ENCODE data around the gene CASP3.

CASP3 gene

GRCh38 chr4:184675018-184675417 is 25.8 kb upstream of the CASP3 start:
- Histone ChIP-seq H3K36me3 (ENCODE audit: control insufficient read depth, low read length) (peaks cover 16% of the 10 kb centered on the region), H3K27me3 (ENCODE audit: control insufficient read depth, low read length) (no peaks in the 10 kb centered on the region), H3K9me3 (ENCODE audit: control insufficient read depth, insufficient read depth, low read length) (no peaks in the 10 kb centered on the region), H3F3A (ENCODE audit: control insufficient read depth, insufficient read depth) (0 out of 2 replicates have a peak, but pooled peaks cover 2% of the 10 kb centered on the region), H3K4me2 (ENCODE audit: low read length) (no peak overlapping the region), H3K9me2 (replicated peaks; ENCODE audit: control insufficient read depth, low read length) (no peaks in the 10 kb centered on the region), H3K4me3 (ENCODE audit: low read length) (no peak overlapping the region), H3K27ac (ENCODE audit: low read depth, low read length) (no peak overlapping the region), H3K79me2 (ENCODE audit: control insufficient read depth, low read length) (no peaks in the 10 kb centered on the region), H3K4me1 (ENCODE audit: control insufficient read depth, low read length) (no peaks in the 10 kb centered on the region), H4K20me1 (ENCODE audit: control insufficient read depth, insufficient read depth, low read depth, low read length) (no peaks in the 10 kb centered on the region)
- TF ChIP-seq, protein P1, sequence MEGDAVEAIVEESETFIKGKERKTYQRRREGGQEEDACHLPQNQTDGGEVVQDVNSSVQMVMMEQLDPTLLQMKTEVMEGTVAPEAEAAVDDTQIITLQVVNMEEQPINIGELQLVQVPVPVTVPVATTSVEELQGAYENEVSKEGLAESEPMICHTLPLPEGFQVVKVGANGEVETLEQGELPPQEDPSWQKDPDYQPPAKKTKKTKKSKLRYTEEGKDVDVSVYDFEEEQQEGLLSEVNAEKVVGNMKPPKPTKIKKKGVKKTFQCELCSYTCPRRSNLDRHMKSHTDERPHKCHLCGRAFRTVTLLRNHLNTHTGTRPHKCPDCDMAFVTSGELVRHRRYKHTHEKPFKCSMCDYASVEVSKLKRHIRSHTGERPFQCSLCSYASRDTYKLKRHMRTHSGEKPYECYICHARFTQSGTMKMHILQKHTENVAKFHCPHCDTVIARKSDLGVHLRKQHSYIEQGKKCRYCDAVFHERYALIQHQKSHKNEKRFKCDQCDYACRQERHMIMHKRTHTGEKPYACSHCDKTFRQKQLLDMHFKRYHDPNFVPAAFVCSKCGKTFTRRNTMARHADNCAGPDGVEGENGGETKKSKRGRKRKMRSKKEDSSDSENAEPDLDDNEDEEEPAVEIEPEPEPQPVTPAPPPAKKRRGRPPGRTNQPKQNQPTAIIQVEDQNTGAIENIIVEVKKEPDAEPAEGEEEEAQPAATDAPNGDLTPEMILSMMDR (IDR thresholded peaks at IDR 0.05; ENCODE audit: low read depth, low read length, poor library complexity, severe bottlenecking), result no peak
- no peak for TF ChIP-seq EZH2phosphoT487 (IDR thresholded peaks at IDR 0.05; ENCODE audit: borderline replicate concordance, low read length)

DNA sequence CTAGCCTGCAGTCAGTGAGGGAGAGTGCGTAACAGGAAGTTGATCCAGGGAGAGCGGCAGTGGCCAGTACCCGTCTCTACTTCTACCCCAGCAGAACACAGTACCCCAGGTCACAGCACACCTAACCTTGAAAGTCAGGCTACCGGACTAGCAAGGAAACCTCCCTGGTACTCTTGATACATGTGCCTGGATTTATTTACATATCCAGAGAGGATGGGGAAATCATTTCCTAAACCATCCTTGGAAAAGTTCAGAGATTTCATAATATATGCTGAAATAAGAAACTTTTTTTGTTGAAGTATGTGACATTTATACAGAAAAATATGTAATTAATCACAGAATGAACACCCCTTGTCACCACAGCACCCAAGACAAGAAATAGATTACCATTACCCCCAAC is 24.8 kb upstream of the CASP3 start:
- H3K9me2 ChIP-seq (replicated peaks; ENCODE audit: control insufficient read depth, low read length), result no peaks in the 10 kb centered on the region
- 0 out of 2 replicates have a peak, but pooled peaks cover 2% of the 10 kb centered on the region for H3F3A ChIP-seq (ENCODE audit: control insufficient read depth, insufficient read depth)
- no peaks in the 10 kb centered on the region for H3K9me3 ChIP-seq (ENCODE audit: control insufficient read depth, insufficient read depth, low read length)
- H3K79me2 ChIP-seq (ENCODE audit: control insufficient read depth, low read length), result no peaks in the 10 kb centered on the region
- no peaks in the 10 kb centered on the region for H3K27me3 ChIP-seq (ENCODE audit: control insufficient read depth, low read length)
- H3K36me3 ChIP-seq (ENCODE audit: control insufficient read depth, low read length), result peaks cover 22% of the 10 kb centered on the region
- H3K27ac ChIP-seq (ENCODE audit: low read depth, low read length), result no peak overlapping the region
- TF ChIP-seq, protein P1 (IDR thresholded peaks at IDR 0.05; ENCODE audit: low read depth, low read length, poor library complexity, severe bottlenecking), result no peak
- TF ChIP-seq EZH2phosphoT487 (IDR thresholded peaks at IDR 0.05; ENCODE audit: borderline replicate concordance, low read length), result no peak
- no peaks in the 10 kb centered on the region for H4K20me1 ChIP-seq (ENCODE audit: control insufficient read depth, insufficient read depth, low read depth, low read length)
- H3K4me1 ChIP-seq (ENCODE audit: control insufficient read depth, low read length), result no peaks in the 10 kb centered on the region
- H3K4me2 ChIP-seq (ENCODE audit: low read length), result no peak overlapping the region
- no peak overlapping the region for H3K4me3 ChIP-seq (ENCODE audit: low read length)

DNA sequence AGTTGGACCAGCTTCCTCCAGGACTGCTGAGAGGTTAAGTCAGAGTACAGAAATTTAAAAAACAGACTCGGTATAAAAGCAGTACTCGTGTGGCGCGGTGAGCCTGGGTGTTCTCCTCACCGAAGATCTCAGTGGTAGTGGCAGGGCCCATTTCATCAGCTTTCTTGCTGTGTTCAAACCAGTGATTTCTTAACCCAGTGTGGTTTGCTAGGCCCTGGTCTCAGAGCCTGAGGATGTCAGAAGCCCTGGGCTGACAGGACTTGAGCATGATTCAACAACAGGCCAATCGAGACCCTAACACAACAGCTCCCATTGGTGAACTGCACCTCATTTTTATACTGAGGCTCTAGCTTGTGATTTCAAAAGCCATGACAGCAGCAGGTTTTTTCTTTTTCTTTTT is 23.5 kb upstream of the CASP3 start:
- Histone ChIP-seq H3K27me3 (ENCODE audit: control insufficient read depth, low read length) (no peaks in the 10 kb centered on the region), H3K36me3 (ENCODE audit: control insufficient read depth, low read length) (peaks cover 32% of the 10 kb centered on the region)

More for the DNA sequence above, 23.5 kb upstream of the CASP3 start:
- no peak overlapping the region for H3K4me3 ChIP-seq (ENCODE audit: low read length)
- H3K9me2 ChIP-seq (replicated peaks; ENCODE audit: control insufficient read depth, low read length), result no peaks in the 10 kb centered on the region
- H3K27ac ChIP-seq (ENCODE audit: low read depth, low read length), result no peak overlapping the region
- no peaks in the 10 kb centered on the region for H4K20me1 ChIP-seq (ENCODE audit: control insufficient read depth, insufficient read depth, low read depth, low read length)
- H3F3A ChIP-seq (ENCODE audit: control insufficient read depth, insufficient read depth), result 0 out of 2 replicates have a peak, but pooled peaks cover 2% of the 10 kb centered on the region
- no peak overlapping the region for H3K4me2 ChIP-seq (ENCODE audit: low read length)
- H3K9me3 ChIP-seq (ENCODE audit: control insufficient read depth, insufficient read depth, low read length), result no peaks in the 10 kb centered on the region
- TF ChIP-seq EZH2phosphoT487 (IDR thresholded peaks at IDR 0.05; ENCODE audit: borderline replicate concordance, low read length), result no peak
- TF ChIP-seq, protein P1 (IDR thresholded peaks at IDR 0.05; ENCODE audit: low read depth, low read length, poor library complexity, severe bottlenecking), result no peak
- no peaks in the 10 kb centered on the region for H3K79me2 ChIP-seq (ENCODE audit: control insufficient read depth, low read length)
- H3K4me1 ChIP-seq (ENCODE audit: control insufficient read depth, low read length), result peaks cover 8% of the 10 kb centered on the region
